Erythroblast (primary cell): Measurements from ENCODE around the gene HENMT1.

Experiments used
- GATA1 ChIP-seq: IDR thresholded peaks from 2 replicates; pipeline ENCODE4 v1.6.1; 2011; ENCODE audit warnings: low read depth, mild to moderate bottlenecking, control low read depth, low read length, moderate library complexity
- POLR2A ChIP-seq: IDR thresholded peaks from 2 replicates; pipeline ENCODE4 v1.6.1; 2011; ENCODE audit warnings: mild to moderate bottlenecking, low read length

- TF ChIP-seq POLR2A = no peak
- TF ChIP-seq GATA1 = no peak
Measured at GRCh38 chr1:108657356-108658080, 3.4 kb downstream of the HENMT1 start.
